HG02763 (cell line): Measurements from ENCODE around the gene LDLRAD4.

ENCODE experiments used
- ATAC-seq: cut with Tn5 transposase; IDR thresholded peaks from one replicate; pipeline ENCODE4 v1.9.1; 2021; ENCODE audit warnings: mild to moderate bottlenecking, moderate library complexity; ENCODE audit not compliant: unreplicated experiment

LDLRAD4 gene

GRCh38 chr18:13227910-13228309 lies 9.3 kb downstream of the LDLRAD4 start:
- ATAC-seq = no peak

- no peak for ATAC-seq
These were observed 10.6 kb downstream of the LDLRAD4 start for GRCh38 chr18:13229001-13229671.

GRCh38 chr18:13231151-13231550 lies 12.6 kb downstream of the LDLRAD4 start:
- no peak for ATAC-seq

GRCh38 chr18:13232086-13232917 lies 13.7 kb downstream of the LDLRAD4 start:
- no peak for ATAC-seq

GRCh38 chr18:13232971-13233786 lies 14.6 kb downstream of the LDLRAD4 start:
- ATAC-seq = no peak

GRCh38 chr18:13233787-13234783 lies 15.5 kb downstream of the LDLRAD4 start:
- ATAC-seq = no peak

GRCh38 chr18:13235421-13235831 lies 16.9 kb downstream of the LDLRAD4 start:
- no peak for ATAC-seq

- ATAC-seq = no peak
These were observed 17.4 kb downstream of the LDLRAD4 start for GRCh38 chr18:13235981-13236380.

- no peak for ATAC-seq
These were observed 17.9 kb downstream of the LDLRAD4 start for GRCh38 chr18:13236411-13236810.

GRCh38 chr18:13237073-13237472 lies 18.5 kb downstream of the LDLRAD4 start:
- ATAC-seq = no peak

- ATAC-seq = no peak
These were observed 19.1 kb downstream of the LDLRAD4 start for GRCh38 chr18:13237641-13238040.

- ATAC-seq = no peak
These were observed 20.8 kb downstream of the LDLRAD4 start for GRCh38 chr18:13239171-13239956.

GRCh38 chr18:13240060-13240725 lies 21.6 kb downstream of the LDLRAD4 start:
- ATAC-seq = no peak

GRCh38 chr18:13241083-13241892 lies 22.7 kb downstream of the LDLRAD4 start:
- no peak for ATAC-seq

GRCh38 chr18:13241893-13242175 lies 23.3 kb downstream of the LDLRAD4 start:
- no peak for ATAC-seq

- no peak for ATAC-seq
These were observed 24.2 kb downstream of the LDLRAD4 start for GRCh38 chr18:13242797-13243196.

- no peak for ATAC-seq
These were observed 24.8 kb downstream of the LDLRAD4 start for GRCh38 chr18:13243363-13243762.

- ATAC-seq = no peak
These were observed 25.6 kb downstream of the LDLRAD4 start for GRCh38 chr18:13244135-13244534.
